HG02798 (cell line): Measurements from ENCODE around the gene BTBD1.

Source experiments
- ATAC-seq: cut with Tn5 transposase; IDR thresholded peaks from one replicate; pipeline ENCODE4 v1.9.1; 2021; ENCODE audit warnings: mild to moderate bottlenecking; ENCODE audit not compliant: unreplicated experiment, poor library complexity

The BTBD1 gene

GRCh38 chr15:82999905-83000671 is 67.0 kb downstream of the BTBD1 start:
- peak; percentile 66 for ATAC-seq

DNA sequence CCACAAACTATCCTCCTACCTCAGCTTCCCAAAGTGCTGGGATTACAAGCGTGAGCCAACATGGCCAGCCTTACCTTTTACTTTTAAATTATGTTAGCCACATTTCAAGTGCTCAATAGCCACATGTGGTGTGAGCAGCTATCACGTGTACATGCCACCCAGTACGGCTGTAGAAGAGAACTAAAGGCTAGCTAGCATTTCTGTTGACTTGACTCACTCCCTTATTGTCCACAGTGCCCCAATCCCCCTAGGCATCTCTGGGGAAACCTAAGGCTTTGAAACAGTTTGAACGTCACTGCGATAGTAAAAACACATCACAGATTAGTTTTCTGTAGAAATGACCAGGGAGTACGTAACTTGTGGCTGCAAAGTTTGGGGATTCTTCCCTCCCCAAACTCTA is 67.6 kb downstream of the BTBD1 start:
- ATAC-seq, result no peak

DNA sequence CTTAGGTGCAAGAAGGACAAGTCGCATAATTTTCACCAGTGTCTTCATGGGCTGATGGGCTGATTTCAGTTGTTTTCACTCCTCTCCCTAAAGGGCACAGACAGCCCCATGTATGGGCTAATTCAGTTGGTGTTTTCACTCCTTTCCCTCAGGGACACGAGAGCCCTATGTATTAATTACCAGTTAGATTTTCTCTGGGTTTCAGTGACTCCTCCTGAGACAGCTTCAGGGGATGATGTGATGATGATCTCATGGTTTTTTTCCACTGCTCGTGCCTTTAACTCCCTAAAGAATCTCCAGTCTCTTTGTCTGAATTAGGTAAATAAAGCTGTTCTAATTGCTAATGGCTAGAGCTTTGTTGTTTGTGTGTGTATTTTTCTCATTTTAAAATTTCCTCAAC is 71.1 kb downstream of the BTBD1 start:
- ATAC-seq, result no peak

DNA sequence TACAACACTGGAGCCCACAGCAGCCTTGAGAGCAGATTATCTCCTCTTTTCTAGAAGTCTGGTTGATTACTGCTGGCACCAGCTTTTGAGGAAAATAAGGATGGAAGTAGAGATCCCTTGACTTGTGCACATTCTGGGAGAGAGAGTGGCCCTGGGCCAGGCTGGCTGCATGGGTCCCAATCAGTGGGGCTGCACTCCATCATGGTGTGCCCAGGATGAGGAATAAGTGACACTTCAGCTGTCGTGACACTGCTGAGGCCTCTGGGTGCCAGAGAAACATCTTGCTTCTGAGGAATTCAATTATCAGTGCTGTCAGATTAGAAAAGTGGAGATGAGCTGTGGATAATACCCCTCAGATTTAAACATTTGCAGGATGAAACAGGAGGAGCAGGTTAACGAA is 72.0 kb downstream of the BTBD1 start:
- no peak for ATAC-seq

- ATAC-seq, result no peak
Measured at GRCh38 chr15:82993144-82993543, 73.9 kb downstream of the BTBD1 start.

DNA sequence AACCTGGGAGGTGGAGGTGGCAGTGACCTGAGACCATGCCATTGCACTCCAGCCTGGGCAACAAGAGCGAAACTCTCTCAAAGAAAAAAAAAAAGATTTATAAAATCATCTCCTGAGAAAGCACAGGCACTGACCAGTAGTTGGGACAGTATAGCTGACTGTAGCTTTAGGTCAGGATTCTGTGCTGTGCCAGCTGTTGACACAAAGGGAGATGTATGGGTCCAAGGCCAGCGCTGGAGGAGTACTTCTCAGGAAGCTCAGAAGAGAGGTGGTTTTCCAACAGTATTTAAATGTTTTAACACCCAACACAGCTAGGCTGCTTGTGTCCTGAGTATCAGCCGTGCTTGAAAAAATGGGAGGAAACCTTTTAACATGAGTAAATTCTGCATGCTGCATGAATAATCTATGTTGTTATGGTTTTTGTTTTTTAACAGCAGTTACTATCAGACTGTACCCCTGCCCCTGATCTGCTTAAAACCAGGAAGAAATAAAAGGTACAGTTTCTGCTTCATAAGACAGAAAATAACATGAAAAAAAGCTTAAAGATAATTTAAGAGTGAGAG is 74.5 kb downstream of the BTBD1 start:
- no peak for ATAC-seq

- ATAC-seq, result peak; percentile 14
Measured at GRCh38 chr15:82986442-82986780, 80.6 kb downstream of the BTBD1 start.

- peak; percentile 97 for ATAC-seq
Measured at GRCh38 chr15:82985688-82986441, 81.2 kb downstream of the BTBD1 start, which contains the start of gene RAMAC. Gene RAMAC, plus strand, starts transcription at chr15:82986210. Its CDS starts 2,809 bp downstream, at chr15:82989019.

GRCh38 chr15:82980981-82981380 is 86.1 kb downstream of the BTBD1 start:
- ATAC-seq, result no peak

GRCh38 chr15:82979726-82980125 is 87.3 kb downstream of the BTBD1 start:
- no peak for ATAC-seq

- ATAC-seq, result no peak
Measured at GRCh38 chr15:82978438-82978837, 88.6 kb downstream of the BTBD1 start.

DNA sequence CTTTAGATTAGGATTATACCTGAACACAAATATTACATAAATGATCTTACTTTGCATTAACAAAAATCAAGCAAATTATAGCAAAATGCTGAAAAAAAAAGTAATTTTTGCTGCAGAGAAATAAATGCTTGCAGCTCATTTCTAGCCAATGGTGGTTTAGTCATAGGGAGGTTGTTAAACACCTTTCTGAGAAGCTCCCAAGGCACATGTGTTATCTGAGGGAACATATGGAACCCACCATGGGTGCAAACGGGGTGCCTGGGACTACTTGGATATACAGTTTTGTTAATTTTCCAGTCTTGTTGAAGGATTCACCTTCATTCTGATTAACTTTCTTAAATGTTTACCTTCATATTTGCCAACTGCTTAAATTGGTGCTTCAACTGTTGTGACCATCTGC is 90.0 kb downstream of the BTBD1 start:
- ATAC-seq, result no peak

DNA sequence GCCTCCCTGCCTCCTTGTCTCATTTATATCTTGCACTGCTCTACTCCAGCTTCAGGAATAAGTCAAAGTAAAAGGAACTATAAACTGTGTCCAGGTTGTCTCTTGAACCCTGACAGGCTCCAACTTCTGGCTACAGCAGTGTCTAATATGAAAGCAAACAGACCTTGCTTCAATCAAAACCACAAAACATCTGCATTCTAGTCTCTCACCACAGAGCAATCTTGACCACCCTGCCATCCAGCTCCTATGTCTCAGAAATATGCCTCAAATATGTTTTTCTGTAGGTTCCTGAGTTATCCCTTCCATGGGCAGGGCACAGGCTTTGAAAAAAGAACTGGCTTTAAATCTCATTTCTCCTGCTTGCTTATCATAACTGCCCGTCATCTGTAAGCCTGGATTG is 94.1 kb downstream of the BTBD1 start:
- ATAC-seq, result no peak

DNA sequence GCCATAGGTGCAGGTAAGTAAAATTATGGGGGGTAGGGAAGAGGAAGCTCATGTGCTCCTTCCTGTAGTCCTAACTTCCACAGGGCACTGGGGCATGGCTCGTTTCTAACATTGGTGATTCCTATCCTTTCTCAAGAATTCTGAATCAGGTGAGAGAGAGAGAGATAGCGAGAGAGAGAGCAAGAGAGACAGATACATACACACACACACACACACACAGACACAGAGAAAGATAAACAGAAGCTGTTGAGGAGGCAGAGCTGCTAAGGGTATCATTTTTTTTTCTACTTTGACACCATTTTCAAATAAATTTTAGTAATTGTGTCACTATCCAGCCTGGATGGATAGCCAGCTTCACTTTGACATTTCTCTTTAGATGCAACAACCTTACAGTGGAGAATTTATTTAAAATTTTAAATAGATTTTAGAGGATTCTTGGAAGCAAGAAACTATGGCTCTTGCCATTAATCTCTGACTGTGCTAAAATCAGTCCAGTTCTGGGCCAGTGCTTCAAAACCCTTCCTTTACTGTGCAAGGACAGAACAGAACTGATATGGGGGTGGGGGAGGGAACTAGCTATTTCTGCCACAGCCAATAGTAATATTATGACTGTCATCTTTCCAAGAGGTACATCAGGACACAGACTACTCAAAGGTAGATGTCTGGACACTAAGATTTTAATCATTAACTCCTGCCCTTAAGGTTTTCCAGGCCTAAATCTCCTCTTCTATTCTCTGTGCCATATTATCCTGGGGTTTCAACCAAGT is 95.7 kb downstream of the BTBD1 start:
- no peak for ATAC-seq

GRCh38 chr15:82970696-82971095 is 96.4 kb downstream of the BTBD1 start:
- ATAC-seq, result no peak

GRCh38 chr15:82970078-82970686 is 96.9 kb downstream of the BTBD1 start:
- ATAC-seq, result no peak

DNA sequence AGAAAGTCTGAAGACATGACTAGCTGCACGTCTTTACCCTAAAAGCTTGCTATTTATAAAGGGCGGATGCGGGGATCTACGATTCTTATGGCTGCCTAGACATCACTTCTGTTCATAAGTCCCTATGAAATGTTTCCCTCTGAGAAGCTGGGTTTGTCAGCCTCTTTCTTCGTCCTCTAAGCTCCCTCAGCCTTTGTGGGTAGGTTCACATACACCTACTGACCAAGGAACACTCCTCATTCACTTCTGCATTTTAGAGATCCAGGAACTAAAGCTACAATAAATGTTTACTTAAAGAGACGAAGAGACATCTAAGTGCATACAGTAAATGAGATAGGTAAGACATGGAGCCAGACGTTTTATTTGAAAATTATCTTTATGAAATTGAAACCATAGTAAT is 97.7 kb downstream of the BTBD1 start:
- ATAC-seq, result no peak

DNA sequence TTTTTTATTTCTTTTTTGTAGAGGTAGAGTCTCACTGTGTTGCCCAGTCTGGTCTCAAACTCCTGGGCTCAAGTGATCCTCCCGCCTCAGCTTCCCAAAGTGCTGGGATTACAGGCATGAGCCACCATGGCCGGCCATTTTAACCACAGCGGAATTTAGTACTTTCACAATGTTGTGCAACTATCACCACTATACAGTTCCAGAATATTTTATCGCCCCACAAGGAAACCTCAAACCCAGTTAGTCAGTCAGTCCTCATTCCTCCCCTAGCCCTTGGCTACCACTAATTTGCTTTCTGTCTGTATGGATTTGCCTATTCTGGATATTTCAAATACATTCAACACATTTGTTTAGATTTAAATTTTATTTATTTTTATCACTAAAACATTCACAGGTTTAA is 99.0 kb downstream of the BTBD1 start:
- ATAC-seq, result no peak

- ATAC-seq, result peak; percentile 83
Measured at GRCh38 chr15:82966671-82967071, 100.4 kb downstream of the BTBD1 start.
